ENCODE results near the gene GAB1.
"Not testable (repeated sequence)": the region's sequence is repeated elsewhere in the genome, so short reads cannot be mapped to it uniquely, and the experiment has no call there.

The GAB1 gene

DNA sequence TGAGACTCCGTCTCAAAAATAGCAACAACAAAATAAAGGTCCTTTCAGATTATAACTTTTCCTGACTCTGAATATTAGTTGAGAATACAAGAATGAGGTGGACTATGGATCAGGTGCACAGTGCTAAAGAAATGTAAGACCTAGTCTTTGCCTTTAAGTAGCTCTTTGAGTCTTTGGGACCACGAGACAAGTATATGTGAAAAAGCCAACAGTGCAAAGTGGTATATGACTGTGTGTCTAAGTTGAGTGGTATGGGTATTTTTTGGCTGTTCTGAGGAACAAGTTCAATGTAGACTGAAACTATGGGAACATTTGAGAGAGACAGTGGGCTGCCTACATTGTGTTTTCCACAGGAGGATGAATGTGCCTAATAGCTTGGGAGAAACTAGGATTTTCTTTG lies 2.8 kb downstream of the GAB1 start:
- FAIRE-seq = no peak

GRCh38 chr4:143341186-143341755 lies 4.6 kb downstream of the GAB1 start:
- FAIRE-seq = no peak

DNA sequence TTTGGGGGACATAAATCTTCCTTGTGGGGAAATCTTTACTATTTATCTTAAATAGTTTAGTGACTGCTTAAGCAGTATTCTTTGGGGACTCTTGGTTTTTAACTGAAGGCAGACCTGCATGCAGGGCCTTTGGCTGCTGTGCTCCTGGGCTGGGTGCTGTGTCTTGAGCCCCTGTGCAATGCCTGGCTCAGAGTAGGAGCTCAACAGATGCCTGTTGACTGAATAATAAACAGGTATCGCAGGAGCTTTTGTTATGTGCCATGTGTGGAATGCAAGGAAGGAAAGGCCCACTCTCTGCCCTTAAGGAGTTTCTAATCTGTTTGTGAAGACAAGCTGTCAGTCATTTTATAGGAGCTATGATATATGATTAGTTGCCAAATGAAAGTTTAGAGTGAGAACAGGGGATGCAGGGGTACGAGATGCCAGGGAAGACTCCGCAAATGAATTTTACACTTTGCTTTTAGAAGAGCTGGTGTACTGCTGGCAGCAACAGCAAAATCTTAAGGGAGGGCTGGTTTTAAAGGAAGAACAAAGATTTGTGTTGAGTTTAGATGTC lies 6.7 kb downstream of the GAB1 start:
- no peak for FAIRE-seq

DNA sequence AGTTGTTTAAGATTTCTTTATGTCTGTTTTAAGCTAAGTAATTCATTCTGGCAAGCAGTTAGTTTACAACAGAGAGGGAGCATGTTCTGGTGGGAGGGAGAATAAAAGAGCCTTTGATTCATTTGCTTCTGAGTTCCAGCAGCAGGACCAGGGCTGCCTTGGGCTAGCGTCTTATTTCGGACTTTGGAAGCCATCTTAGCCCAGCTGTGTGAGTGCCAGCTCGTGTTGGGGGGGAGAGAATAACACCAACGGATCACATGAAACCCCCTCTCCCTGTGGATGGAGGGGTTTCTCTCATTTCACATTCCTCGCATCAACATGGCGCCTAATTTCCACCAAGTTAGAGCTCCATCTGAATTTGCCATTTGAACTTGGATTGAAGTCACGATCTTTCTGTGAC lies 7.4 kb downstream of the GAB1 start:
- FAIRE-seq = no peak

- FAIRE-seq = no peak
Measured at GRCh38 chr4:143344774-143345173, 8.1 kb downstream of the GAB1 start.

GRCh38 chr4:143345356-143345755 lies 8.7 kb downstream of the GAB1 start:
- FAIRE-seq = no peak

- no peak for FAIRE-seq
Measured at GRCh38 chr4:143346206-143346605, 9.5 kb downstream of the GAB1 start.

DNA sequence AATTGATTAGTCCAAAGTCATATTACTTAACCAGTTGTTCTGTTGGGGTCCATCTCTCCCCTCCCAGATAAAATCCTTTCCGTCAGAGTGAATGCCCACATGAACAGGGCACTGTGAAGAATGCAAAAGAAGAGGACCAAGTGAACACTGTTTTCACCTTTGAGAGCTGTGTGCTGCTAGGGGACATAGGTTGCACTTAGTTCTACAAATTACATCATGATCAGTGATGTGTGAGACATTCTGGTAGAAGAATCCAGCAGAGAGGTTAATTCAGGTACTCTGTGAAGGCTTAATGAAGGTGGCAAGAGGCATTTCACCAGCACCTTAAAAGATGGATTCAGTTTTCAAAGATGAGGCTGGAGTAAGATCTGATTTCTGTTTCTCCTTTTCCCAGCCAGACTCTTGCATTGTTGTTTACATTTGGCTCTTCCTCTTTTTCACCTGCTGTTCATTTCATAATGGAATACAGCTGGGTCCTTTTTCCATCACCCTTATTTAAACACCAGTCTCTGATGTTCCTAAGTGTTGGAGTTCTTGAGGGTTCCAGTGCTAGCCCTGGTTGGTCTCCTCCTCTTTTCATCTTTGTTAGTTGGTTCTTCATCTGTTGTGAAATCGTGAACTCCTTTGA lies 10.9 kb downstream of the GAB1 start:
- FAIRE-seq = no peak

GRCh38 chr4:143348233-143349077 lies 11.8 kb downstream of the GAB1 start:
- FAIRE-seq = no peak

- FAIRE-seq = not testable (repeated sequence)
Measured at GRCh38 chr4:143349858-143350527, 13.3 kb downstream of the GAB1 start.

DNA sequence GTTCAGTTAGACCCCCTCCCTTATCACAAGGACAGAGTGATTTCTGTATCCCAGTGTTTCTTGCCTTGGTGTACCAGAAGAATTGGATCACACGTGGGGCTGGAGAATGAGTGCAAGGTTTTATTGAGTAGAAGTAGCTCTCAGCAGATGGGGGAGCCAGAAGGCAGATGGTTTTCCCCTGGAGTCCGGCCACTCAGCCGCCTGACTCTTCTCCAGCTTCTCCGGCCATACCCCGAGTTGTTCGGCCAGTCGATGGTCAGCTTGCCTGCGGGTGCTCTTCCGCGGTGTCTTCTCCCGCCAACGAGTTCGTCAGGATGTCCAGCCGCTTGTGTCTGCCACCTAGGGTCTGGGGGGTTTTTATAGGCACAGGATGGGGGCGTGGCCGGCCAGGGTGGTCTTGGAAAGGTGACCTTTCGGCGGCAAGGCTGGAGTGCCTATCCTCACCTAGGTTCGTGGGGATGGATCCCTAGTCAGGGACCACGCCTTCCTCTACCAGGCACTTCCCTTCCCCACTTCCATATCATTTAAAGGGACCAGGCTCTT lies 14.5 kb downstream of the GAB1 start:
- no peak for FAIRE-seq

- FAIRE-seq = no peak
Measured at GRCh38 chr4:143351774-143352451, 15.2 kb downstream of the GAB1 start.

DNA sequence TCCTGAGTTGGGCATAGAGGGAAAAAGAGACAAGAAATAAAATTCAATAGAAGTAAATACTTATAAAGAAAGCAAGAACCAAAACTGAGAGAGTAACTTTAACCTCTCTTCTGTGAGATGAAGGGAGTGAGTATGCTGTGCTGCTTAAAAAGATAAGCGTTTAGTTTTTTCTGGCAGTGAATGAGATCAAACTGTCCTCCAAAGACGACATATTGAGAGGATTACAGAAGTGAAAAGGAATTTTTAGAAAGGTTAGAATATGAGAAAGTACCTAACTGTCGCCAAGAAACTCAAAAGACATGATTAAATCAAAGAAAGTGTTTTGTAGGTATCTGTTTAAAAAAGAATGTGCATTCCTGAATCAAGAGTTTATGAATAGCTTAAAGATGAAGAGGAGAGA lies 16.0 kb downstream of the GAB1 start:
- no peak for FAIRE-seq

GRCh38 chr4:143353797-143354196 lies 17.1 kb downstream of the GAB1 start:
- peak; percentile 5 for FAIRE-seq

- no peak for FAIRE-seq
Measured at GRCh38 chr4:143354990-143355389, 18.3 kb downstream of the GAB1 start.

GRCh38 chr4:143355540-143356217 lies 19.0 kb downstream of the GAB1 start:
- FAIRE-seq = no peak

GRCh38 chr4:143356493-143356892 lies 19.8 kb downstream of the GAB1 start:
- FAIRE-seq = no peak

DNA sequence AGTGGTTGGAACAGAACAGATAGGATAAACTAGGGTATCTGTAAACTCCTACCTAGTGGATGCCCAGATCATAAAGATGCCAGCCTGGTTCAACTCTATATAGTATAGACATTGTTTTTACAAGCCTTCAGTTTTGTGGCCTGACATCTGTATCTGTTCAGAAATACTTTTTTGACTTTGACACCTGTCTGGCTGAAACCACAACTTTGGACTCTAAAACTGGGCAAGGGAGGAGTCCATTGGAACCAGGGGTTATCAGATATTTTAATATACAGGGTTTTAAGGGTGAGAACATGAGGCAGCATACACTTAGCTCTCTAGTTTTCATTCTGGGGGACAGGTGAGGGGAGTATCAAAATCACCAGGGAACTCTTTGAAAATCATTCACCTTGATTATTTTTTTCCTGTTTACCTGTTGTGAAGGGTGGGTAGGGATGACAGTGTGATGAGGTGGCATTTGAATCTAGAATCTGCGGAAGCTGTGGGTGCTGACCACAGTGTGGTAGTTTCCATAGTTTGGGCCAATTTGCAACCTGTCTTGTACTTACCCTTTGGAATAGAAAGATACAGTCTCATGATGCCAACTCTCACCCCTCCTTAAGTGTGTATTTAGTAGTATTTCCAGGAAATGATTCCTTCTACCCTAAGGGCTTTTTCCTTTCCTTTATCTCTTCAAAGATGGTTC lies 20.6 kb downstream of the GAB1 start:
- FAIRE-seq = no peak

DNA sequence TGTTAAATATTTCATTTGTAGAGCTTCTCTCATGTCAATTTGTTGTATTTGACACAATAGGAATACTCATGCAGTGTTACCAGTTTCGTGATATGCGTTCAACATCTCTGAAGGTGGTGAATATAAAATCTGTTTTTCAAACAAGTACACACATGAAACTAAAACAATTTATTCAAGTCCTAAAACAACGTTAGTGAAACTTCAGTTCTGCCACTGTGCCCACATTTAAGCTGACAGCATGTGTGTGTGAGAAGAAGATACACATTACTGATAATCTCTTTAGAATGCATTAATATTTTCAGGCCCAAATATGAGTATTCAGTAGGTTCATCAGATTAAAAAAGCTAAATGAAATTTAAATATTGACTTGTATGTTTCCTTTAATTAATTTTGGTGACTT lies 21.7 kb downstream of the GAB1 start:
- FAIRE-seq = no peak

- peak; percentile 96 for FAIRE-seq
Measured at GRCh38 chr4:143358923-143359643, 22.4 kb downstream of the GAB1 start.
